ENCODE data around the gene CABP7.
"Not testable (repeated sequence)": the region's sequence is repeated elsewhere in the genome, so short reads cannot be mapped to it uniquely, and the experiment has no call there.

Gene CABP7

DNA sequence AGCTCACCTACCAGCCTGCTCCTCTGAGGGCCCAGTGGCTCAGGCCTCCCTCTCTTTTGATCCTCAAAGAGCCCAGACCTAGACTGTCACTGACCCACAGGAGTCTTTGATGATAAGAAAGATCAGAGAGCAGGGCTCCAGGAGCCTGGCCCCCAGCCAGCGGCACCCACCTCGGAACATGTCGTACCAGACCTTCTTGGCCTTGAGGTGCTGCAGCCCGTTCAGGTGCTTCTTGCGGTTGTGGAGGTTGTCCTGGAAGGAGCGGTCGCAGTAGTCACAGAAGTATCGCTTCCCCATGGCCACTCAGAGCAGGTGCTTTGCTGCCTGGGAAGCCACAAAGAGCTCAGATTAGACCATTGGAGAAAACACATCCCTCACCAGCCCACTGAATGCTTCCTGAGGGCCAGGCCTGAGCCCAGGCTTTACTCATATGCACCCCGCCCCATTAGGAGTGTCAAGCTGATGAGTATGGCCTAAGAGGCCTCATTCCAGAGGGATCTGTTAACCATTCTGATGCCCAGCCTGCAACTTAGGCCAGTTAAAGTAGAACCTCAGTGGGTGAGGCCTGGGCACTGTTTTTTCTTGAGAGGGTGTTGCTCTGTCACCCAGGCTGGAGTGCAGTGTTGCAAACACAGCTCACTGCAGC is 28.6 kb downstream of the CABP7 start:
- DNase-seq (ENCODE audit: low read depth in 2 of 2), result no peak

- no peak for DNase-seq (ENCODE audit: low read depth in 2 of 2)
These were observed 30.2 kb downstream of the CABP7 start for GRCh38 chr22:29750029-29750428.

- no peak for DNase-seq (ENCODE audit: low read depth in 2 of 2)
These were observed 31.0 kb downstream of the CABP7 start for GRCh38 chr22:29750559-29751538.

DNA sequence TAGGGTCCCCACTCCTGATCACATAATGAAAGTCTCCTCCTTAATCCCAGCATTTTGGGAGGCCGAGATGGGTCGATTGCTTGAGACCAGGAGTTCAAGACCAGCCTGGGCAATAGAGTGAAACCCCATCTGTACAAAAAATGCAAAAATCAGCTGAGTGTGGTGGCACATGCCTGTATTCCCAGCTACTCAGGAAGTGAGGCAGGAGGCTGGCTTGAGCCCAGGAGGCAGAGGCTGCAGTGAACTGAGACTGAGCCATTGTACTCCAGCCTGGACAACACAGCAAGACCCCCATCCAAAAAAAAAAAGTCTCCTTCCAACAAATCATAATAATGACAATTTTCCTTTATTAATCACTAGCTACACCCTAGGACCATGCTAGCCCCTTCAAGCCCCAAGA is 31.9 kb downstream of the CABP7 start:
- DNase-seq (ENCODE audit: low read depth in 2 of 2), result no peak

DNA sequence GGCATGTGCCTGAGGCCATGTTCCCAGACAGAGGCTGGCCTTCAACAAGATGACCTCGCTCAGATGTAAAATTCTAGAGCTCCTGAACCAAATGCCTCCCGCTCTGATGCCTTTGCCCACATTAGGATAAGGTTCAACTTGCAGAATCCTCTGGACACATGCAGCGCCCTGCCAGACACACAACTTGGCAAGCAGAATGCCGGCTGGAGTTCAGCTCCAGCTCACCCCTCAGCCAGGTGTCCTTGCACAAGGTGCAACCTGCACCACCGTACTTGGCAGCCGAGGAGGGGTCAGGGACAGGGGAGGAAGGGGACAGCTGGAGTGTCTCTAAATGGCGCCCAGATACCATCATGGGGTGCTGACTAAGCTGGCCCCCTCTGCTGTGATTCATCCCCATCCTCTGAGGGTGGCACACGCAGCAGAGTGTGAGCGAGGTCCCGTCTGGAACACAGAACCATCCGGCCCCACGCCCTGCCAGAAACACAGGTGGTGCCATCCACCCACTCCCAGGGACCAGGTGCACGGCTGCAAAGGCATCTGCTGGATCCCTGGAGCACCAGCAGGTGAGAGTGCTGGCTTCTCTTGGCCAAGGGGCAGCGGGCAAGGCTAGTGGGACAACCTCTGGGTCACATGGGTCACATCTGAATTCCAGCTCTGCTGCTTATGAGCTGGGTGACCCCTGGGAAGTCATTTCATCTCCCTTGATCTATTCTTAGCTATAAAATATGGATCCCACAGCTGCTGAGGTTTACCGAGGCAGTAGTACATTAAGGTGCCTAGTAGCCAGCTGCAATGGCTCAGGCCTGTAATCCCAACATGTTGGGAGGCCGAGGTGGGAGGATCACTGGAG is 34.2 kb downstream of the CABP7 start:
- no peak for DNase-seq (ENCODE audit: low read depth in 2 of 2)

DNA sequence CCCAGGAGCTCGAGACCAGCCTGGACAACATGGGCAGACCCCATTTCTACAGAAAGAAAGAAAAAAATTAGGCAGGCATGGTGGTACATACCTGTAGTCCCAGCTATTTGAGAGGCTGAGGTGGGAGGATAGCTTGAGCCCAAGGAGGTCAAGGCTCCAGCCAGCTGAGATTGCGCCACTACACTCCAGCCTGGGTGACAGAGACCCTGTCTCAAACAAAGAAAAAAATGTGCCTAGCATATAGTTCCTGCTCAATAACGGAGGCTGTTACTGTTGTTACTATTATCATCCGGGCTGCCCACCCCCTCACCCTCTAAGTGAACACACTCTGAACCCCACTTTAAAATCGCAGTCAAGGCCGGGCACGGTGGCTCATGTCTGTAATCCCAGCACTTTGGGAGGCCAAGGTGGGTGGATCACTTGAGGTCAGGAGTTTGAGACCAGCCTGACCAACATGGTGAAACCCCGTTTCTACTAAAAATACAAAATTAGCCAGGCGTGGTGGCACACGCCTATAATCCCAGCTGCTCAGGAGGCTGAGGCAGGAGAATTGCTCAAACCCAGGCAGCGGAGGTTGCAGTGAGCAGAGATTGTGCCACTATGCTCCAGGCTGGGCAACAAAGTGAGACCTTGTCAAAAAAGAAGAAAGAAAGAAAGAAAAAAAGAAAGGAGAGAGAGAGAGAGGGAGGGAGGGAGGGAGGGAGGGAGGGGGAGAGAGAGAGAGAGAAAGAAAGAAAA is 35.0 kb downstream of the CABP7 start:
- DNase-seq (ENCODE audit: low read depth in 2 of 2), result not testable (repeated sequence)

- DNase-seq (ENCODE audit: low read depth in 2 of 2), result no peak
These were observed 36.1 kb downstream of the CABP7 start for GRCh38 chr22:29755889-29756288.

DNA sequence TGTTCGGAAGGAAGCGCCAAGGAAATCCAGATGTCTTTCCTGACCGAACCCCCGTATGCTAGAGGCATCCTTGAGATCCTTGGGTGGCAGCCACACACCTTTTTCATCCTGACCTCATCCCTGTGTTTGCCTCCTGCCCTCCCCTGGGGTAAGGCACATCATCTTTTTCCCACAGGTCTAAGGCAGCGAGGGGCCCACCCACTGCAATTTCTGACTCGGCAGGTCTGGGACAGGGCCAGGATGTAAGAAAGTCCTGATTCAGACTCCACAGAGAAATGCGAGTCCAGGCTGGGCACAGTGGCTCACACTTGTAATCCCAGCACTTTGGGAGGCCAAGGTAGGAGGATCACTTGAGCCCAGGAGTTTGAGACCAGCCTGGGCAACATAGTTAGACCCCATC is 36.5 kb downstream of the CABP7 start:
- DNase-seq (ENCODE audit: low read depth in 2 of 2), result no peak

- DNase-seq (ENCODE audit: low read depth in 2 of 2), result no peak
These were observed 37.3 kb downstream of the CABP7 start for GRCh38 chr22:29757096-29757495.

- DNase-seq (ENCODE audit: low read depth in 2 of 2), result no peak
These were observed 38.3 kb downstream of the CABP7 start for GRCh38 chr22:29758068-29758622.

GRCh38 chr22:29758959-29759358 is 39.2 kb downstream of the CABP7 start:
- no peak for DNase-seq (ENCODE audit: low read depth in 2 of 2)

- no peak for DNase-seq (ENCODE audit: low read depth in 2 of 2)
These were observed 42.5 kb downstream of the CABP7 start for GRCh38 chr22:29762263-29762662.

DNA sequence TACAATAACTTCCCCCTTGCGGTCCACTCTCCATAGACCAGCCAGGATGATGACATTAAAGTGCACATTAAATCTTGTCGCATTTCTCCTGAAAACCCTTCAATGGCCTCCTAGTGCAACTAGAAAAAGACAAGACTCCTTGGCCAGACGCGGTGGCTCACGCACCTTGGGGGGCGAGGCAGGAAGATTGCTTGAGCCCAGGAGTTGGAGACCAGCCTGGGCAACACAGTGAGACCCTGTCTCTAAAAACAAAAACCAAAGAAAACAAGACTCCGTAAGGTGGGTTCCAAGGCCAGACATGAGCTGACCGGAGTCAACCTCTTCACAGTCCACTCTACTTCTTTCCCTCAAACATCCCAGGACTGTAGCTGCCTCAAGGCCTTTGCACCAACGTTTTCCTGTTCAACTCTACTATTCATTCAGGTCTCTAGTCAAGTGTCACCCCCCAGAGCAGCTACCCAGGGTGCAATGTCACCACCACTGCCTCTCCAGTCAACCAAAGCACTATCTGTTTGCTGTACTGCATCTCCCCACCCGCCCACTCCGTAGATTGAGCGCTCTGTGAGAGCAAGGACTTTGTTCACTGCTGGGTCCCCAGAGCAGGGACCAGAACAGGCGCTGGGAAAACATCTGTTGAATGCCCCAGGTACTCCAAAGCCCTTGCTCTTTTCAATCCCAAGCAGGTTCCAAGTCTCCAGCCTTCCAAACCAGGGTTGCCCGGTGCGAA is 46.3 kb downstream of the CABP7 start:
- peak in 1 of 2 donors; percentile 13 for DNase-seq (ENCODE audit: low read depth in 2 of 2)

GRCh38 chr22:29766632-29767170 is 46.9 kb downstream of the CABP7 start, which contains the start of gene ZMAT5:
Gene ZMAT5, minus strand, starts transcription at chr22:29767007. Its CDS starts 18,463 bp downstream, at chr22:29748544.
- peak; percentile 82 to 84 for DNase-seq (ENCODE audit: low read depth in 2 of 2)

- DNase-seq (ENCODE audit: low read depth in 2 of 2), result peak; percentile 91
These were observed 47.6 kb downstream of the CABP7 start, which contains the start of gene UQCR10 for GRCh38 chr22:29767171-29768051. Gene UQCR10, plus strand, starts transcription at chr22:29767369. Its CDS starts 30 bp downstream, at chr22:29767399.

DNA sequence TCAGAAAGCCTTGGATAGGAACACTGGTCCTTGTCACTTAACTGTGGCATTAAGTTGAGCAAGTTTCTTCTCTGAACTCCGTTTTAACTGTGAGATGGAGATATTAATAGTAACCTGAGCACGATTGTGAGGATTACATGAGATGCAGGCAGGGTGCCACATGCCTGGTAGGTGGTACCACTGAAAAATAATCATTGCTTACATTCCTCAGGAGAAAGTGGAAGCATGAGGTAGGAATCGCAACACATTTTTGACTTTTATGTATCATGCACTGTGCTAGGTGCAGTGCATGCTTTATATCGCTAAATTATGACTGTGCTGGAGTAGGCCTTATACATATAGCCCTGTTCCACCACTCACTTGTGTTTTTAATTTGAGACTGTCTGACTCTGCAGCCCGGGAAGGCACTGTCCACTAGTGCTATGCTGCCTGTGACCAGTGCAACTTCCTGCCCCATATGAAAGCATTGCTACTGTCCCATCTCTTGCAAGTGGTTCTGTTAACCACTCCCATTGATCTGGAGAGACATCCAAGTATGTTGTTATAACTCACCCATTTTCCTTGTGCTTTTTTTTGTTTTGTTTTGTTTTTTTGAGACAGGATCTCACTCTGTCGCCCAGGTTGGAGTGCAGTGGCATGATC is 48.4 kb downstream of the CABP7 start:
- DNase-seq (ENCODE audit: low read depth in 2 of 2), result no peak

DNA sequence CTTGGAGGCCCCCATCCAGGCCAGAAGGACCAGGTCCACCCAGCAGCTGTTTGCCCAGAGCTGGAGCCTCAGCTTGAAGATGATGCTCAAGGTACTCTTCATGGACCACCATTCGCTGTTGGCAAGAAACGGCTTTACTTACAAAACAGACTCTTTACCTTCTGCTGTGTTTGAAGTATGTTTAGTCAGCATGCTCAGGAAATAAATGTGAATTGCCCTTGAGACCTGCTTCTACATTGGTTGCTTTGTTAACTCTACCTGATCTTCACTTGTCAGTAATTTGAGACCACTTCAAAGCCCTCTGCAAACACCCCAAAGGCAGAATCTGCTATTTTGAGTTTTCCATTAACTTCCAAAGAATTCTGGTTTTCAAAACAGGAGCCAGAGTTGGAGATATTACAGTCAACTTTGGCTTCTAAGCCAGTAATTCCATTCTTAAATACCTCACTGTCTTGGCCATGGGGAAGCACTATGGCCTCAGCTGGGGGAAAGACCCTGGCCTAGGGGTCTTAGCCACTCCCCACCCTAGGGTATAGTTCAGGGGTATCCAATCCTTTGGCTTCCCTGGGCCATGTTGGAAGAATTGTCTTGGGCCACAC is 50.0 kb downstream of the CABP7 start:
- no peak for DNase-seq (ENCODE audit: low read depth in 2 of 2)

GRCh38 chr22:29772170-29772641 is 52.4 kb downstream of the CABP7 start:
- no peak for DNase-seq (ENCODE audit: low read depth in 2 of 2)
